Caco-2 (cell line): Measurements from ENCODE around the gene DUSP6. TPM values are rescaled to one million over a fixed set of nuclear protein-coding genes. Genes with fewer than 3 reads are reported as not detected.

Source experiments
- BruUV-seq: library from RNA; stranded (reverse); fragments of 400-500 nt; replicated peaks from 2 replicates; lab custom pipeline; 2021; lab: Mats Ljungman, UMichigan
- CTCF ChIA-PET: fragments of 300-600 bp; sonication (Branson Sonifier 250); formaldehyde crosslinking; loops from one replicate; lab custom pipeline; 2022; ENCODE audit warnings: antibody characterized with exemption; lab: Charles Lee
- POLR2A ChIA-PET: fragments of 300-600 bp; sonication (Branson Sonifier 250); formaldehyde crosslinking; loops from one replicate; lab custom pipeline; 2022; ENCODE audit warnings: antibody characterized with exemption; lab: Charles Lee
- DNase-seq, 2 experiments: peaks; one replicate each; pipeline versions ENCODE4 v3.0.0 to v3.0.0-alpha.2; 2020 to 2022
- H3K27me3 ChIP-seq: replicated peaks from 2 replicates; pipeline ENCODE4 v1.6.0; 2011; ENCODE audit warnings: low read length; ENCODE audit not compliant: control insufficient read depth, insufficient read depth
- H3K36me3 ChIP-seq: 2 replicates; pipeline ENCODE4 v1.5.1; 2011; ENCODE audit warnings: low read length; ENCODE audit not compliant: control insufficient read depth, insufficient read depth
- H3K4me1 ChIP-seq: fragments of 250-450 bp; sonication (Bioruptor Pico); 2 replicates; pipeline ENCODE4 v1.5.1; 2020; ENCODE audit warnings: mild to moderate bottlenecking
- H3K4me3 ChIP-seq: 2 replicates; pipeline ENCODE4 v1.5.1; 2011; ENCODE audit warnings: low read depth, mild to moderate bottlenecking, control low read depth, low read length
- H3K9me3 ChIP-seq: fragments of 250-450 bp; sonication (Bioruptor Pico); 2 replicates; pipeline ENCODE4 v1.5.1; 2020; ENCODE audit warnings: mild to moderate bottlenecking, moderate library complexity
- H3K27ac Mint-ChIP-seq: one replicate; pipeline ENCODE4 v1.8.0; 2022; ENCODE audit warnings: mixed read lengths; ENCODE audit not compliant: unreplicated experiment
- H3K27me3 Mint-ChIP-seq: one replicate; pipeline ENCODE4 v1.8.0; 2022; ENCODE audit warnings: mixed read lengths; ENCODE audit not compliant: insufficient read depth, unreplicated experiment
- H3K36me3 Mint-ChIP-seq: one replicate; pipeline ENCODE4 v1.8.0; 2022; ENCODE audit warnings: mild to moderate bottlenecking, mixed read lengths; ENCODE audit not compliant: insufficient read depth, unreplicated experiment
- H3K4me1 Mint-ChIP-seq: one replicate; pipeline ENCODE4 v1.8.0; 2022; ENCODE audit warnings: low read depth, mixed read lengths; ENCODE audit not compliant: unreplicated experiment
- H3K4me3 Mint-ChIP-seq: one replicate; pipeline ENCODE4 v1.8.0; 2022; ENCODE audit warnings: mild to moderate bottlenecking, moderate library complexity, mixed read lengths; ENCODE audit not compliant: unreplicated experiment
- H3K9me3 Mint-ChIP-seq: one replicate; pipeline ENCODE4 v1.8.0; 2022; ENCODE audit warnings: mixed read lengths; ENCODE audit not compliant: unreplicated experiment
- CTCF ChIP-seq, 2 experiments: fragments of 200-600 bp in 1 of 2; IDR thresholded peaks; 1 replicate in 1 of 2; 2 replicates in 1 of 2; pipeline versions ENCODE4 v1.5.1 to v1.8.0; 2011 to 2022; ENCODE audit warnings: antibody characterized with exemption in 1 of 2, control low read depth in 1 of 2, inconsistent platforms in 1 of 2, low read depth in 1 of 2, low read length in 1 of 2, mild to moderate bottlenecking in 1 of 2, moderate library complexity in 1 of 2; ENCODE audit not compliant: insufficient read depth in 1 of 2, severe bottlenecking in 1 of 2, unreplicated experiment in 1 of 2
- intact Hi-C: fragments of 100-400 bp; cut with micrococcal nuclease; formaldehyde crosslinking; loops from one replicate; pipeline ENCODE4 v1.10.0; 2022; ENCODE audit not compliant: unreplicated experiment
- total RNA-seq: library from RNA; stranded (reverse); gene quantifications from 2 replicates; pipeline ENCODE4 v1.2.3, GENCODE V29; 2022

The DUSP6 gene
- total RNA-seq, 1 experiment from 2014 or later: 22.4 TPM

GRCh38 chr12:89400415-89400814 lies 48.1 kb upstream of the DUSP6 start:
- H3K9me3 ChIP-seq: no peaks in the 10 kb centered on the region
- H3K4me3 ChIP-seq: no peak overlapping the region
- POLR2A ChIA-PET: no interaction called here
- H3K36me3 Mint-ChIP-seq: no peaks in the 10 kb centered on the region
- no peak overlapping the region for H3K4me3 Mint-ChIP-seq
- intact Hi-C loops: no loop called here
- no peaks in the 10 kb centered on the region for H3K36me3 ChIP-seq
- no TSS peak for BruUV-seq
- H3K4me1 ChIP-seq: peaks cover 7% of the 10 kb centered on the region
- CTCF ChIA-PET: no interaction called here
- H3K27me3 Mint-ChIP-seq: no peaks in the 10 kb centered on the region
- no peak for TF ChIP-seq CTCF (IDR thresholded peaks at IDR 0.05; ENCODE audit: insufficient read depth in 1 of 2, low read depth in 1 of 2, low read length in 1 of 2, severe bottlenecking in 1 of 2, unreplicated experiment in 1 of 2)
- H3K4me1 Mint-ChIP-seq: peaks cover 8% of the 10 kb centered on the region
- H3K27me3 ChIP-seq: no peaks in the 10 kb centered on the region
- no peak overlapping the region for H3K27ac Mint-ChIP-seq
- H3K9me3 Mint-ChIP-seq: peaks cover 10% of the 10 kb centered on the region
- DNase-seq: no peak

- H3K4me3 Mint-ChIP-seq: no peak overlapping the region
- no peaks in the 10 kb centered on the region for H3K9me3 Mint-ChIP-seq
- H3K4me1 Mint-ChIP-seq: peaks cover 13% of the 10 kb centered on the region
- no peaks in the 10 kb centered on the region for H3K9me3 ChIP-seq
- H3K36me3 Mint-ChIP-seq: no peaks in the 10 kb centered on the region
- ChIA-PET POLR2A (no interaction called here), CTCF (no interaction called here)
- no peaks in the 10 kb centered on the region for H3K27me3 ChIP-seq
- H3K4me1 ChIP-seq: peaks cover 24% of the 10 kb centered on the region
- intact Hi-C loops: no loop called here
- no peak overlapping the region for H3K4me3 ChIP-seq
- BruUV-seq: no TSS peak
- no peak for TF ChIP-seq CTCF (IDR thresholded peaks at IDR 0.05; ENCODE audit: insufficient read depth in 1 of 2, low read depth in 1 of 2, low read length in 1 of 2, severe bottlenecking in 1 of 2, unreplicated experiment in 1 of 2)
- H3K27me3 Mint-ChIP-seq: no peaks in the 10 kb centered on the region
- DNase-seq: no peak
- H3K36me3 ChIP-seq: no peaks in the 10 kb centered on the region
- H3K27ac Mint-ChIP-seq: no peak overlapping the region
Observed at GRCh38 chr12:89395712-89396111, 43.4 kb upstream of the DUSP6 start.

- no peak for TF ChIP-seq CTCF (IDR thresholded peaks at IDR 0.05; ENCODE audit: insufficient read depth in 1 of 2, low read depth in 1 of 2, low read length in 1 of 2, severe bottlenecking in 1 of 2, unreplicated experiment in 1 of 2)
Observed at GRCh38 chr12:89393551-89394121, 41.3 kb upstream of the DUSP6 start.

More at GRCh38 chr12:89393551-89394121, 41.3 kb upstream of the DUSP6 start:
- POLR2A ChIA-PET: no interaction called here
- Histone ChIP-seq H3K4me3 (no peak overlapping the region), H3K4me1 (peaks cover 41% of the 10 kb centered on the region), H3K9me3 (no peaks in the 10 kb centered on the region), H3K36me3 (no peaks in the 10 kb centered on the region), H3K27me3 (no peaks in the 10 kb centered on the region)
- Mint-ChIP-seq H3K27ac (no peak overlapping the region), H3K9me3 (no peaks in the 10 kb centered on the region), H3K27me3 (no peaks in the 10 kb centered on the region), H3K4me3 (no peak overlapping the region), H3K36me3 (no peaks in the 10 kb centered on the region), H3K4me1 (peaks cover 24% of the 10 kb centered on the region)
- intact Hi-C loops: loop anchor here (5.0 kb wide), 1 partner anchor 41 kb away; the partner anchor contains the start of gene DUSP6
- no peak for DNase-seq
- no TSS peak for BruUV-seq
- CTCF ChIA-PET: no interaction called here
